GM21390 (cell line): ENCODE results near the gene BAIAP2L2.

Experiments used
- ATAC-seq: cut with Tn5 transposase; IDR thresholded peaks from one replicate; pipeline ENCODE4 v1.9.1; 2021; ENCODE audit not compliant: unreplicated experiment

The BAIAP2L2 gene

DNA sequence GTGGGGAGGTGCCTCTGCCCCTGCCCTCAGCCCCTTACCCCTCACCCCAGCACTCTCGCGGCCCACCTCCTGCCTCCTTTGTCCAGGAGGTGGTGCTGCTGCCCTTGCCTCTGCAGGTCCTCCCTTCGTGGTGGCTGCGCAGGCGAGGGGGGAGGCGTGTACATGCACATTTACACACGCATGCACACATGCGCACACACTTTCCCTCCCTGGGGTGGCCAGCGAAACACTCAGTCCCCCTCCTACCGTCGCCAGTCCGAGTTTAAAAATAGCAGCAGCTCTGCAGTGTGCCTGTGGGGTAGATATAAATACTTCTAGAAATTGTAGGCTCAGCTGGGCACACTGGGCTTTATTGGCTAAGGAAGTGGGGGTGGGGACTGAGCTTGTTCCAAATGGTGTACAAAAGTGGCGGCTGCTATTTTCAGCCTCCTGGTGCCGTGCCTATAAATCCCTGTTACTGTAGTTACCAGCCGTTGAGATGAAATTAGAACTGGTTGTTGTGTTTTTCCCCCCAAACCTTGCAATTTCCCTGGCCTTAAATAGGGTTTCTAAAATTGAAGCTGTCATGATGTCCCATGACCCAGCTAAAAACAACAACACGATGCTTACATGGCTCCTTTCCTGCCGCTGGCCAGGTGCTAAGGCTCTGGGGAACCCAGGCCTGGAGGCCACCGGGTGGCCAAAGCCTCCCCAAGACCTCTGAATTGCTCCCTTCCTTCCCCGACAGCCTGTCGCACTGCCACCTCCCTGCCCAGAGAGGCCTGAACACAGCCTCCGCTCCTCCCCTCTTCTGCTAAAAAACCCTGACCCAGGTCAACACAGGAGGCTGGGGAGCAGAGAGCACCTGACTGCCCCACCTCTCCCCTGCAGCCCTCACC lies 40.9 kb downstream of the BAIAP2L2 start:
- ATAC-seq = no peak

DNA sequence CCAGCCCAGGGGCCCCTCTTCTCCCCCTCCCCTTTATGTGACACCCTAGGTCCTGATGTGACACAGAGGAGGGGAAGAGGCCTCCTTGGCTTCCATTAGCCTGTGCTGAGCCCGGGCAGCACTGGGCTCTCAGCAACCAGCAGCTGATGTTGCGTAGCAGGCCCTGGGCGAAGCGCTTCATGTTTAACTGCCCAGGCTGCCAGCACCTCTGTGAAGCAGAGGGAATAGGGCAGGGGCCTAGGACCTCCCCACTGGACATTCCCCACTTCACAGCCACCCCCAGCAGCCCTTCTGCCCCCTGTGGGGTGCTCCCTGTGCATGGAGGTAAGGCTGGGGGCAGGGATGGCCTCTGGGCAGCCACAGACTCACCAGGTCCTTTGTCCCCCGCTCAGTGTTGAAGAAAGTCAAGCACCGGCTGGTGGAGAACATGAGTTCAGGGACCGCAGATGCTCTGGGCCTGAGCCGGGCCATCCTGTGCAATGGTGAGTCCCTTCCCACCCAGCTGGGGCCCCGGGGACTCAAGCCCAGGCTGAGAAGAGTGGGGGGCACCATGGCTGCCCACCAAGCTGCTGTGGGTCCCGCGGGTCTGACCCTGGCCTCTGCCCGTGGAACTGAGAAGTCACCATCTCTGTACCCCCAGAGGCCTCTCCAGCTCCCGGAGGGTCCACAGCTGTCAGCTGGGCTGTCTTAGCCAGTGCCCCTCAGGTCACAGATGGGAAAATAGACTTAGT lies 41.7 kb downstream of the BAIAP2L2 start:
- ATAC-seq = no peak

DNA sequence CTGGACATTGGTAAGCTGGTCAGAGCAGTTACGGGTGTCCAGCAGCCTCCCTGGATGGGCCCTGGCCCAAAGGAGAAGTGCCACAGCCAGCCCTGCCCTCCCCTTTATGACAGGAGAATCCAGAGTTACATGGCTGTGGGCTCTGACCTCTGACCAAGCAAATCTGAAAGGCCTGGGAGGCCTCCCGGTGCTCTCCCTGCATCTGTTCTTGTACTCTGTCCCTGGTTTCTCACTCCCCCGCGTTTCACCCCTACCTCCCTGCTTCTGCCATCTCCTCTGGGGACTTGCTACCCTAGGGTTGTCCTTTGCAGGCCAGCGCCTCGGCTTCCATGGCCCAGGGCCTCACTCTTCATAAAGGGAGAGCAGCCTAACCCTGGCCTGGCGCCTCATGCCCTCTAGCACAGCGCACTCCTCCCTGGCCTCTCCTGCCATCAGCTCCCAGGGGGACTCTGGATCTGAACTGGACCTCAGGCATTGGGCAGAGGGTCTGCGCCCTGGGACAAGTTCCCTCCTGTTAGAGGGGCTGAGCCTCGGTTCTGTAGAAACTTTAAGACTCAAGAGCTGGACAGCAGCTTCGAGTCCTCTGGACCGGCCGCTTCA lies 42.6 kb downstream of the BAIAP2L2 start:
- ATAC-seq = no peak

DNA sequence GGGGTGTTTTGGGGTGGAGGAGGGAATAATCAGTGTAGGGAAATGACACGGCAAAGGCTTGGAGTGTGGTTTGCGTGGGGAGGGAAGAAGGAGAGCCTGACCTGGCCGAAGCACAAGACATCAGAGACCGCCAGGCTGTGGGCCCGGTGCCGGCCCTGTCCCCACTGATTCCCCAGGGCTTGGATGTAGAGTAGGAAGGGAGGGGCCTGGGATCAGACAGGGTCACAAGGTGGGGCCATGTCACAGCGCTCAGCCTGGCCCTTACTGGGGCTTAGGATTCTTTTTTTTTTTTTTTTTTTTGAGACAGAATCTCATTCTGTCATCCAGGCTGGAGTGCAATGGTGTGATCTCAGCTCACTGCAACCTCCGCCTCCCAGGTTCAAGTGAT lies 43.5 kb downstream of the BAIAP2L2 start:
- ATAC-seq = no peak

DNA sequence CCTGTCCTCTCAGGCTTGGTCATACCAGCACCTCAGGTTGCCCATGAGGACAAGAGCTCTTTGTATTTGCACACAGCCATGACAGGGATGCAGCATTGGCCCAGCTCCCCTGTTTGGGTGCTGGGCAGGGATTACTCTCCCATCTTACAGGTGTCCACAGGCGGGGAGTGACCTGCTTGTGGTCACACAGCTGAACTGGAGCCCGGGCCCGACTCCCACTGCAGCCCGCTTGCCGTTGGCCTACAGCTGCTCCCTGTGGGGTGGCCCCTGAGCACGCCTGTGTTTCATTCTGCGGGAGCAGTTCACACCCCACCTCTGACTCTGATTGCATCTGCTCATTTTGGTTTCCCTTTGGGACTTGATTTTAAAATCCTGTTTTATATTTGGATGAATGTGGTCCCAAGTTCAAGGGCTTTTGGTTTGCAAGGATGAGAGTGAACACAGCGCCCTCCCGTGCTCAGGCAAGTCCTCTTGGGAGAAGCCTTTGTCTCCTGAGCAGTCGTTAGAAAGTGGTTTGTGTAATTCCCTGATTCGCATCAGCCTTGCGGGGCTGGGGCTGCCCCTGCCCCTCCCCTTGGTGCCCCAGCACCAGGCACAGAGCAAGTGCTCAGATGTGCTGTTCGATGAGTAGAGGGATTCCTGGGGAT lies 44.0 kb downstream of the BAIAP2L2 start:
- ATAC-seq = no peak

DNA sequence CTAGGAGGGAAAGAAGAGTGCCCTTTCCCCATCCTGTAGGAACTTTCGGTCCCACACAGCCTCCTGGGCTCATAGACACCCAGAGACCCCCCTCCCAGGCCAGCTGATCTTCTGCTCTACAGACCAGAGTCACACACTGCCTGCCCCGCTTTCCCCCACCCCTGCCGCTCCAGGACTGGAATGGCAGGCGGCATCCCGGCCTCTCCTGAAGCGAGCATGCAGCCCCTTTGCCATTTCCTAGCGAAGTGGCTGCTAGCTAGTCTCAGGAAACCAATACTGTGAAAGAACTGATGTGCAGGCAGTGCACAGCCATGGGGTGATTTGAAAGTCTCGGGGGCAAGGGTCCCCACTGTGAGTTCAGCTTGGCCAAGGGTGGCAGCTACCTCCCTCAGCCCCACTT lies 44.9 kb downstream of the BAIAP2L2 start:
- ATAC-seq = no peak

DNA sequence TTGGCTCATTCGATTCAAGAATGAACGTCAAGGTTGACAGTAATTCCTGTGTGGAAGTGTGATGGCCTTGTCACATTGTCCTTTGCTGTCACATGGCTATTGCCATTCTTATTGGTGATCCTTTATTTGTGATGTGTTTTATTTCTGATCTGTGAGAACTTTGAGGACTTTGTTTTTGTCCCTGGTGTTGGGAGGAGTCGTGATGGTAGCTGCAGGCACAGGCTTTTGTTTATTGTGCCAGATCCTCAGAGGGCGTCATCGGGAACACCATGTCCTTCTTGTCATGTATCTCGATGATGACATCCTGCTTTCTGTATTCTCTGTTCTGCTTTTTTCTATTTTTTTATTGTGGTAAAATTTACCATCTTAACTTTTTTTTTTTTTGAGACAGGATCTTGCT lies 47.7 kb downstream of the BAIAP2L2 start:
- no peak for ATAC-seq

DNA sequence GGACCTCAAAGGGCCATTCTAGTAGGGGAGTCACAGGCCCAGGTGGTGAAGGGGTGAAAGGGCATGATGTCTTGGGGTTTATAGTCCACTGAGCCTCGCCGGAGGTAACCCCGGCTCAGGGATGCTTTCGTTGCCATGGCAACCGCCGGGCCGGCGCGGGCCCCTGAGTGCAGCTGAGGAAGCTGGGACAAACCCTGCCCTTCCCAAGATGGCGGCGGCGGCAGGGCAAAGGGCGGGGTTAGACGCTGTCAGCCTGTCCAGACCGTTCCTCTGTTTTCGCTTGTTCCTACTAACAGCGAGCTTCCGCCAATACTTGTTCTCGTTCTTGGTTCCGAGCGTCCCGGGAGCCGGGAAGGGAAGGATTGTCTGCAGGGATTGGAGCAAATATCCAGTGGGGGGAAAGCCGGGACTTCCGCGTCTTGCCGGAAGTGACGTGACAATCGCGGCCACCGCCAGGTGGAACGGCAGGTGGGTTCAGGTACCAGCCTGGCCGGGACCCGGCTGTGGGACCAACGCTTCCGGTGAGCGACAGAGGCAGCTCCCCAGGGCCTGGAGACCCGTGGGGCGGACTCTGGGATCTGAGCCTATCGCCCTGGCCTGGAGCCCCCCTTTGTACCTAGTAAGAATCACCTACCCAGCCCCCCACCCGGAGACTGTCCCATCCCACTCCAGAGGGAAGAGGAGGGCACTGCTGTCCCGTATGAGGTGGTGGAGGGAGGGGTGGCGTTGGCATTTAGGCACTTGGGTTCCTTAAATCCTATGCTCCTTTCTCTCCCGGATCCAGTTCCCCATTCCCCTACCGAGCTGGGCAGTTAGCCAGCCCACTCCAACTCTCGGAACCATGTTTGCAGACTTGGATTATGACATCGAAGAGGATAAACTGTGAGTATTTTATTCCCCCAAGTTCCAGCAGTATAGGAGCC lies 53.3 kb downstream of the BAIAP2L2 start, which contains the start of gene PICK1:
PICK1 (plus strand) TSS at position 436 of the 923 bp plus-strand sequence; CDS start at position 842, 406 bp downstream.
- no peak for ATAC-seq

DNA sequence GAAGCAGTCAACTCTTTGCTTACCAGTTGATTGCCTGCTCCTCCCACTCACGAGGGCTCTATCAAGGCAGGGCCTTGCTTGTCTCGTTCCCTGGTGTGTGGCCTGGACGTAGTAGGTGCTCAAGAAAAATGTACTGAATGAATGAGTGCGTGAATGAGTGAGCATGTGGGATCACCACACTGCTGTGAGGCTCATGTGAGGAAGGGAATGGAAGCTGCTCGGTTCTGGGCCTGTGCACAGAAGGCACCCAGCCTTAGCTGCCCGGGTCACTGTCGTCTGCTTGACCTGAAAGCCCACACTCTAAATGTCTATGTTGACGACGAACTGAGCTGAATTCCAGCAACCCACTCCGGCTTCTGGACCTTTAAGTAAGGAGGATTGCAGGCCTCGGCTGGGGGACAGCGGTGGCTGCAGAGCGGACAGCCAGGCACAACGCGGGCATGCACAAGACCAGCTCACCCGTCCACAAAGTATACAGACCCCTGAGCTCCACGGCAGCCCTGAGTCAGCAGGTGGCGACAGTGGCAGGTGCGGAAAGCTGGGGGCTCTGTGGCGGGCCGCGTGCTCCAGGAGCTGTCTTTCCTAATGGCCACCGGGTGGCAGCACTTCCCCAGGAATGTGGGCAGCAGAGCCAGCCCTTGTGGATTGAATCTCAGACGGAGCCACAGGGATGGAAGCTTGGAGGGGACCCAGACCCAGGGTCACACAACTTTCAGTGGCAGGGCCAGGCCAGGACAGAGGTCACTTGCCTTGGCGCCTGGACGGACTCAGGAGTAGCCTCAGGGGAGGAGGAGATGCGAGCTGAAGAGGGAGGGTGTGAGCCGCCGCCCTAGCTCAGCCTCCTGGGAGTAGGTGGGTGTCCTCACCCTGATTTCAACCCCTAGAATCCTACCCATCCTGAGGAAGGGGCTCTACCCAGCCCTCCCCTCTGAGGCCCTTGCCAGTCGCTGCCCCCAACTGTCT lies 58.3 kb downstream of the BAIAP2L2 start:
- no peak for ATAC-seq

DNA sequence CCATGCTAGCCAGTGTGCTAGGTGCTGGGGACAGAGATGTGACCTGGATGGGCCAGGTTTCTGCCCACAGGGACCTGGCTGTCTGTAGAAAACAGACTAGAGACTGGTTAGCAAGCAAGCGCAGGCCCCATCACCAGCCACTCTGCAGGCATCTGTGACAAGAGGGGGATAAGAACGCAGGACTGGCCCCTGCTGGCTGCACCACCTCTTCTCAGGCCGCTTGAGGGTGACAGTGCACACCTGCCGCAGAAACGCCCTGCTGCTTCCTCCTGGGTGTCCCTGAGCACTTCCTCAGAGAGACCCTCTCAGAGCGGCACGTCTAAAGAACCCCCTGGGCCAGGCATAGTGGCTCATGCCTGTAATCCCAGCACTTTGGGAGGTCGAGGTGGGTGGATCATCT lies 59.2 kb downstream of the BAIAP2L2 start:
- no peak for ATAC-seq

DNA sequence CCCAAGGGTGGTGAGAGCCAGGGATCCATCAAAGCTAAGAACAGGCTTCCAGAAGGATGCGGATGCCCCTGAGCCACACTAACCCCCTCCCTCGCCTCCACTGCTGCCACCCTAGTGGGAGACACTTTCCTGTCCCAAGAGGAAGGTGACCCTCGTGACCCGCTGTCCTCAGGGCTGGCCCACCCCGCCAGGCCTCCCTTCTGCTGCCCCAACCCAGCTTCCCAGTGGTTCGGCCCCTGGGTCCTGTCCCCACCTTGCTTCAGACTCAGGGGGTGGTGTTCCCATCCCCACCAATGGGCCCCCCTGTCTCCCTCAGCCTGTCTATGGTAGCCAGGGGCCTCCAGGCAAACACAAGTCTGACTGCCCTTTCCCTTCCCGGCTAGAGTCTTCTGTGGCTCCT lies 59.8 kb downstream of the BAIAP2L2 start:
- no peak for ATAC-seq

DNA sequence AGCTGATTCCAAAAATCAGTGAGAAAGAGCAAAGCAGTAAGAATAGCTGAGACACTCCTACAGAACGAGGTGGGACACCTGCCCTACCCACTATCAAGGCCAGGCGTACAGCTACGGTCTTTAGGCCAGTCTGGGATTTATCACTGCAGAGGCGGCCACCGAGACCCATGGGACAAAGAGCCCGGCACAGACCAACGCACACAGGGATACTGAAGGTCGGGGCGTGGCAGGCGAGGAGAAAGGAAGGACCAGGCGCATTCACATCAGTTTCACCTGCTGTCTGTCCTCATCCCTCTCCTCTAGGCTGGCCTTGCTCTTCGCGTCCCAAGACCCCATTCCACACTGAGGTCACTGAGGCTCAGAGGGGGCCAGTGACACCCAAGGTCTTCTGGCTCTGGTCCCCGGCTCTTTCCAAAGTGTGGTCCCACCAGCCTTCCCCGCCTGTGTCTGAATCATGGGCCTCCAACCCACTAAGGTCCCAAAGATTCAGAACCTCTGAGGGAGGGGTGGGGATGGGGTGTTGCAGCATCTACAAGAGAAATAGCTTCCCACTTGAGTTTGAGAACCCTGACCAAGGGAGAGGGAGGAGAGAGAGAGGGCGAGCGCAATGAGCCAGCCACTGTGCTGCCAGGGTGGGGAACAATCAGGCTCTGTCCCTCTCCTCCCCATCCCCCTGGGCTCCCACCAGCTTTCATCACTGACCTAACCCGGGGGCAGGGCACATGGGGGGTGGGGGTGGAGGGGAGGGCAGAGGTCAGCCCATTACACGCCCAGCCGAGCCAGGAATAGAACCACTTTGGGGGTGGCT lies 60.5 kb downstream of the BAIAP2L2 start:
- ATAC-seq = no peak

DNA sequence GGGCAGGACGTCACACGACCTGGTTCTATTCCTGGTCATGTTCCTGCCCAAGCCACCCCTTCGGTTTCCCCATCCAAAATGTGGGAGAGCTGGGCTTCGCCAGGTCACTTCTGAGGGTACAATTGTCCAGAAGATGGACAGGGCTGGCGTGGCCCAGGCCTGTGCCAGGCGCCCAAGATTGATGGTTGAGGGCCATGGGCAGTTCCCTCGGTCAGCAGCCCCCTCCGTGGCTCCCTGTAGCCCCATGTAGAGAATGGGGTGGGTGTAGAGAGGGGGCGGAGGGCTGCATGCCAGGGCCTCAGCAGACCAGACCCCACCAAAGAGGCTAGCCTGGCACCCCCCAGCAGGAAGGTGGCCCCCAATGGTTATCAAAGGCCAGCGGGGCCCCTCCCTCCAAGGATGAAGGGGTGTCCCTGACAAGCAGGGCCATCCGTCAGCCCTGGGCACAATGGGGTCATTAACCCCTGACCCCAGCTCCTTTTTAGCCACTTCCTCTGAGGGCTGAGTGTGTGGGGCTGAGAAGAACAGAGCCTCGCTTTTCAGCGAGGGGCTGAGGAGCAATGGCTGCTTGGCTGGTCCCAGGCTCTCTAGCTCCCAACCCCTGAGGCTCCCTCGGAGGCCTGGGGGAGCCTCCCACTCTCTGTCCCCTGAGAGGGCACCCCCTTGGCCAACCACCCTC lies 64.3 kb downstream of the BAIAP2L2 start:
- no peak for ATAC-seq

DNA sequence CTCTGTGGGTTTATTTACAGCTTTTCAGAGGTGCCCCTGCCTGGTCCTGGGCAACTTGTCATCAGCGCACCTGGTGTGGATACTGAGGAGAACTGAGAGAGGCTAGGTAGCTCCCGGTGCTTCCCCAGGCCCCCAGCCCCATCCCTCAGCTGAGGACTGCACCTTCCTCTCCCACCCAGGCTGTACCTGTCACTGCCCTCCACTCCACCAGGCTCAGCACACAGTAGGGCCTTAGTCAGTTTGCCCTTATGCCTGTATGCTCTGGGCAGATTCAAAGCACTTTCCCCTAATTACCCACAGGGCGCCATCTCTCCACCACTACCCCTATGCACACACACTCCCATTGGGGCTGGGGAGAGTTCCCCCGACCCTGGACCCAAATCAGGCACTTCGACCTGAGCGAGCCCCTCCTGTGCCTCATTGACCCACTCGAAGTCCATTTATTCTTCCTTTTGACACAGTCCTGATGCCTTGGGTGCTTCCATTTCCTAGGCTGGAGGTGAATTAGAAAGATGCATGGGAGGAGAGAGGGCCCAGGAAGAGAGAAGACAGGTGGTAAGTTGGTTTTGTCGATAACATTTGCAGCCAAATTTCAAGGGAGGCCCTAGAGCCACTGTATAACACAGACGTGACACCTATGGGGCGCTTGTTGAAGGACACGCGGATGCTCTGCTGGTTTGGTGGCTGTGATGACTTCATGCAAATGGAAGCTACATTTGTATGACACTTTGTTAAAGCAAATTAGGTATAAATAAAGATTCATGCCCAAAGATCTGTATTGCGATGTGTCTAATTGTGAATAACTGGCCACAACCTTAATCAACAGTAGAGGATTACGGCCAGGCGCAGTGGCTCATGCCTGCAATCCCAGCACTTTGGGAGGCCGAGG lies 67.1 kb downstream of the BAIAP2L2 start:
- ATAC-seq = no peak

DNA sequence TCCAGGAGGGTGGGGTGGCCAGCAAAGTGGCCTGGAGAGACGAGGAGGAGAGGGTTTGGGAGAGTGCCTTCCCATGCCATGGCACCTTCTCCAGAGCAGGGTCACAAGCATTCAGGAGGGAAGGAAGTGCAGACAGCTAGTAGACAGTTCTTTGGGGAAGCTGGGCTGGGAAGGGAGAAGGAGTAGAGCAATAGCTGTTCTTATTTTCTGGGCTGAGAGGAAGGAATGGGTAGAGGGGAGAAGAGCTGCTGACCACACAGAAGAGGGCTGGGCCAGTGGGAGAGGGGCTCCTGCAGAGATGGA lies 68.0 kb downstream of the BAIAP2L2 start:
- no peak for ATAC-seq

DNA sequence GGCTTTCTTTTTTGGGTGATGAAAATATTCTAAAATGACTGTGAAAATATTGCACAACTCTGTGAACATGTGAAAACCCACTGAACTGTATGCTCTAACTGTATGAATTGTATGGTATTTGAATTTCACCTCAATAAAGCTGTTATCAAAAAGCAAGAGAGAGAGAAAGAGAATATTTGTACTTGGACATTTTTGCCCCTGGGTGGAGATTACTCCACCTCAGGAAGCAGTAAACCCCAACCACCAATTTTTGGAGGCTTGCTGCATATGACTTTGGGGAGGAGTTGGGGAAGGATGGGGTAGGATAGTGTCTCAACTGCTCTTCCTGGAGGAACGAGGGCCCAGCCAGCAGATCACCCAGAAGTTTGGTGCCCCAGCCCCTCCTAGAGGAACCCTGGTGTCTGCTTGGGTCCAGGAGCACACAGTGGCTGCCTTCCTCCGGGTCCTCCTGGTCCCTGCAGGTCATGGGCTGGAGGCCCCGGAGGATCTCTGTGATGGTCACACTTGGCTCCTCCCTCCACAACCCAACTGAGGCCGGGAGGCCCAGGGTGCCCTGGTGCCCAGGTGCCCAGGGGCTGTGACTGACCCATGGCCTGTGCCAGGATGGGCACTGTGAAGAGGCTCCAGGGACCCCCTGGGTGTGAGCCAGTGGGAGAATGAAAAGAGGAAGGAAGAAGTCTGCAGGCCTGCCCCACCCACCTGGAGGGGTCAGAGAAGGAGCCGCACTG lies 68.6 kb downstream of the BAIAP2L2 start:
- no peak for ATAC-seq
